ENCODE data around the gene NBAS.

GRCh38 chr2:15447381-15447780 lies 113.8 kb downstream of the NBAS start:
- TF ChIP-seq, protein P1, sequence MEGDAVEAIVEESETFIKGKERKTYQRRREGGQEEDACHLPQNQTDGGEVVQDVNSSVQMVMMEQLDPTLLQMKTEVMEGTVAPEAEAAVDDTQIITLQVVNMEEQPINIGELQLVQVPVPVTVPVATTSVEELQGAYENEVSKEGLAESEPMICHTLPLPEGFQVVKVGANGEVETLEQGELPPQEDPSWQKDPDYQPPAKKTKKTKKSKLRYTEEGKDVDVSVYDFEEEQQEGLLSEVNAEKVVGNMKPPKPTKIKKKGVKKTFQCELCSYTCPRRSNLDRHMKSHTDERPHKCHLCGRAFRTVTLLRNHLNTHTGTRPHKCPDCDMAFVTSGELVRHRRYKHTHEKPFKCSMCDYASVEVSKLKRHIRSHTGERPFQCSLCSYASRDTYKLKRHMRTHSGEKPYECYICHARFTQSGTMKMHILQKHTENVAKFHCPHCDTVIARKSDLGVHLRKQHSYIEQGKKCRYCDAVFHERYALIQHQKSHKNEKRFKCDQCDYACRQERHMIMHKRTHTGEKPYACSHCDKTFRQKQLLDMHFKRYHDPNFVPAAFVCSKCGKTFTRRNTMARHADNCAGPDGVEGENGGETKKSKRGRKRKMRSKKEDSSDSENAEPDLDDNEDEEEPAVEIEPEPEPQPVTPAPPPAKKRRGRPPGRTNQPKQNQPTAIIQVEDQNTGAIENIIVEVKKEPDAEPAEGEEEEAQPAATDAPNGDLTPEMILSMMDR (IDR thresholded peaks at IDR 0.05; ENCODE audit: low read depth, low read length) = no peak
- TF ChIP-seq EZH2phosphoT487 (IDR thresholded peaks at IDR 0.05; ENCODE audit: low read depth) = no peak
